Fibroblast of pulmonary artery (primary cell): ENCODE data around the gene CXCR1.

Experiments
- DNase-seq: peaks from one replicate; pipeline ENCODE4 v3.0.0-alpha.2; 2010; ENCODE audit warnings: low read depth
- H3K4me3 ChIP-seq: replicated peaks from 2 replicates; pipeline ENCODE4 v1.5.1; 2011; ENCODE audit warnings: low read depth, mild to moderate bottlenecking, control low read depth, low read length, moderate library complexity
- TF ChIP-seq, protein P1 (sequence below): IDR thresholded peaks from 2 replicates; pipeline ENCODE4 v1.5.1; 2011; ENCODE audit warnings: mild to moderate bottlenecking, control low read depth, low read length, inconsistent platforms; ENCODE audit errors: missing control alignments

Gene CXCR1

DNA sequence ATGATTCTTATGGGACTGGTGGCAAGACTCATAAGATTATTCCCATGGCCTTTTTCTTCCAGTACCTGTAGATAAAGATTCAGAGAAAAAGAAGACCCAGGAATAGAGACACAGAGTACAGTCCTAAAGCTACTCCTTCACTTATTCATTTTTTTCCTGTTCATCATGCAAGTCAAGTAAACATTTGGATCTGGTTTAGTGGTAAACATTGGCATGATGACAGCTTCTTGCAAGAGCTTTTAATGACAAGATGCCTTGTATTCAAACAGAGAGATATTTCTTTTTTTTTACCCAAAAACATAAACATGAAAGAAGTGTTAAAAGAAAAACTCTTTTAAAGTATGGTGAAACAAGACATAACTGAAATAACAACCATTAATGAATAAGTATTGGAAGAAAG lies 20.7 kb downstream of the CXCR1 start:
- H3K4me3 ChIP-seq: no peak overlapping the region
- DNase-seq: no peak
- TF ChIP-seq, protein P1, sequence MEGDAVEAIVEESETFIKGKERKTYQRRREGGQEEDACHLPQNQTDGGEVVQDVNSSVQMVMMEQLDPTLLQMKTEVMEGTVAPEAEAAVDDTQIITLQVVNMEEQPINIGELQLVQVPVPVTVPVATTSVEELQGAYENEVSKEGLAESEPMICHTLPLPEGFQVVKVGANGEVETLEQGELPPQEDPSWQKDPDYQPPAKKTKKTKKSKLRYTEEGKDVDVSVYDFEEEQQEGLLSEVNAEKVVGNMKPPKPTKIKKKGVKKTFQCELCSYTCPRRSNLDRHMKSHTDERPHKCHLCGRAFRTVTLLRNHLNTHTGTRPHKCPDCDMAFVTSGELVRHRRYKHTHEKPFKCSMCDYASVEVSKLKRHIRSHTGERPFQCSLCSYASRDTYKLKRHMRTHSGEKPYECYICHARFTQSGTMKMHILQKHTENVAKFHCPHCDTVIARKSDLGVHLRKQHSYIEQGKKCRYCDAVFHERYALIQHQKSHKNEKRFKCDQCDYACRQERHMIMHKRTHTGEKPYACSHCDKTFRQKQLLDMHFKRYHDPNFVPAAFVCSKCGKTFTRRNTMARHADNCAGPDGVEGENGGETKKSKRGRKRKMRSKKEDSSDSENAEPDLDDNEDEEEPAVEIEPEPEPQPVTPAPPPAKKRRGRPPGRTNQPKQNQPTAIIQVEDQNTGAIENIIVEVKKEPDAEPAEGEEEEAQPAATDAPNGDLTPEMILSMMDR: no peak

DNA sequence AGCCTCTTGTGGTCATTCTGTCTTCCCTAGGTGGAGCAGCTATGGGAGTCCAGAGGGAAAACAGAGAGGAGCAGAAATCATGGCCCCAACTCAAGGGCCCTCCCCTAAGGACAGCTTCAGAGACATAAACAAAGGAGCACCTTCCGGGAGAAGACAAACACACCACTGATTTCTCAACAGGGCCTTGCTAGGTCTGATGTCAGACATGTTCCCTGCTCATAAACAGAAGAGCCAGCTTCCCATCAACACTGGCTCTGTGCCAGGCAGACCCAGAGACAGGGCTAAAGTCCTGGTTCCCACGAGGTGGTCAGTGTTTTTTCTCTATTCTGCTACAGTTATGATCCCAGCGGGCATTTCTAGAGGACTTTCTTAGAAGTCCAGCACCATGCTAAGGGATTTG lies 21.6 kb downstream of the CXCR1 start:
- no peak overlapping the region for H3K4me3 ChIP-seq
- DNase-seq: peak; percentile 39
- TF ChIP-seq, protein P1: no peak

DNA sequence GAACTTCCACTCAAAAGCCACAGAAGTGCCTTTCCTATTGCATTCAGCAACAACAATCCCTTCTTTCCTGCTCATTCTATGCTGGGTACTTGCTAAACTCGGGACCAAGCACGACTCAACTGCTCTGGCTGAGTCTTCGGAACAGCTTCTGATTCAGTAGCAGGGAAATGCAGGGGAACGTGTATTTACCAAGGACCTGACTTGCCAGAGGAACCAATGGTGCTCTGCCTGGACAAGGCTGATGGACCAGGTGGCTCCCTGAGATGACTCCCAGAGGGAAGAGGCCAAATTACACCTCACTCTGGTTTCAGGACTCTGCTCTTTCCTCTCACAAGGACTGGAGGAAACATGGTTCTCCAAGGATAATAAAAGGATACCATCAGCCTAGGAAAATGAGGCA lies 28.7 kb downstream of the CXCR1 start:
- TF ChIP-seq, protein P1: no peak
- H3K4me3 ChIP-seq: no peak overlapping the region
- no peak for DNase-seq

DNA sequence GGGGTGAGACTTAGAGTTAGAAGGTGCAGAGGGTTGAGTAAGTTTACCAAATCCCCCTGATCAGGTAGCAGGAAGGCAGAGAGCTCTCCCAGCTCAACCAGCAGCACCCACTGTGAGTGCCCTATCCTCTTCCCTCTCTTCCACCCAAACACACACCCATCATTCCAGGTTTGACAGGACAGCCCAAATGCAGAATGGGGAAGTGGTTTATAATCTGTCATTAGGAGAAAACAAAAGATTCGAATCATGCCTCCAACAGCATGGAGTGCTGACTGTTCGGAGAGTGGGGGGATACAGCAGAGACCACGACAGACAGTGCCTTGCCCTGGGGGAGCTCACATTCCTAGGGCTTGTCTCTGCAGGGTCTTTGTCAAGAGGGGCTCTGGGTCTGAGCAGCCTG lies 29.2 kb downstream of the CXCR1 start:
- no peak overlapping the region for H3K4me3 ChIP-seq
- DNase-seq: no peak
- TF ChIP-seq, protein P1: no peak

DNA sequence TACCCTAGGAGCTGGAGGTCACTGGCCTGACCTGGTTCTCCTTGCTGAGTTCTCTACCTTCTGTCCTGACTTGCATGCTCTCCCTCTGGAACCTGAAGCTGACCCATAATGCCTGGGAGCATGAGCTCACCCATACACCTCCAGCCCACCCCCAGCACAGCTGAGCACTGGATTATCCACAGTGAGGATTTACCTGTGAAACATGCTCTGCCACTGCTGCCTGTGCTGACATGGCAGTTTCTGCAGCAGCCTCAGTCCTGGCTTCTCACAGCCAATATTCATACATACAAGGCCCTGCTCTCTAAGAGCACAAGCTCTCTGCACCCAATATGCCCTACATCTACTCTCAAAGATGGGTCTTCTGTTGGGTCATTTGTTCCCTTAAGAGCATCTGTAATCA lies 35.9 kb downstream of the CXCR1 start:
- no peak for DNase-seq
- no peak overlapping the region for H3K4me3 ChIP-seq
- TF ChIP-seq, protein P1: no peak

DNA sequence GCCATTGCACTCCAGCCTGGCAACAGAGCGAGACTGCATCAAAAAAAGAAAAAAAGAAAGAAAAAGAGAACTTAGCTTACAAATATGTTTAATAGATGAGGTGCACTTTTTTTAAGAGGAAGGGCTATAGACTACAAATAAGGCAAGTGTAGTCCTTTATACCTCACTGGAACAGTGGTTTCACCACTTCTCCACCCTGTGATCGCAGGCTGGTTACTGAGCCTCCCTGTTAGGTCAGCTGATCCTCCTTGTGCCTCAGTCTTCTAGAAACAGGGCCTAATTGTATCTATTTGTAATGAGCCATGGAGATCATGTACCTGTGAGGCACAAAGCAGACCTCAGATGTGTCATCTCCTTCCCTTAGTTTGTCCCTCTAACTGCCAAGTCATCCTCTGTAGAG lies 36.4 kb downstream of the CXCR1 start:
- TF ChIP-seq, protein P1: no peak
- no peak for DNase-seq
- H3K4me3 ChIP-seq: no peak overlapping the region

DNA sequence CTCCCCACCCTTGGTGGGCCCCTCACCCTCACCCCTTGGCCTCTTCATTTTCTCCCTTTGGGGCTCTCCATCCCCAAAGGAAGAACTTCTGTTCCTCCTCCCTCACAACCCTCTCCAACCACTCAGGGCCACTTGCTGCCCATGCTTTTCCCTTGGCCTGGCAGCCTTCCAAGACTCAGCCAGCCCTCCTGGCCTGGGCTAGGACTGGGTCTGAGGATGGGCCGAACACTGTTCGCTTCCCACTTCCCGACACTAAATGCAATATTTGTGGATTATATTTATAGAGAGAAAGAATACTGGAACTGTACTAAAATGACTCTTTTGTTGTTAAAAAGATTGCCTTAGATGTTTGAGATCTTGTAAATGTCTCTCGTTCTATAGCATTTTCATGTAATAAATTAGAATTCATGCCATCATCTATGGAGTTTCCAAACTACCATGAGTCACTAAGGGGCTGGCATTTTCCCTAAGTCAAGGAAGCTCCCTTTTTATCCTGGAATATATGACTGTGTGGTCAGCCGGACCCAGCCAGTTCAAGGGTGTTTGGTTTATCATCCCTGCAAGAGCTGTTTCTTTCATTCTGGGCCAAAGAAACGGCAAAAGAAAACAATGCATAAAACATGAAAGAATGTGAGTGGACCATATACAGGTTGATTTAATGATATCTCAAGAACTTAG lies 37.2 kb downstream of the CXCR1 start:
- H3K4me3 ChIP-seq: no peak overlapping the region
- TF ChIP-seq, protein P1: no peak
- no peak for DNase-seq
